MM.1S (cell line): Measurements from ENCODE around the gene ZNF775.

Experiments
- EZH2 ChIP-seq: fragments of 300-600 bp; sonication (generic); optimal IDR thresholded peaks from 2 replicates; pipeline ENCODE3; 2017; ENCODE audit warnings: low read depth, mild to moderate bottlenecking, antibody characterized with exemption, low read length, mixed read lengths
- TF ChIP-seq, protein P1 (sequence below): fragments of 300-600 bp; sonication (generic); IDR thresholded peaks from 2 replicates; pipeline ENCODE4 v1.5.1; 2016; ENCODE audit warnings: antibody characterized with exemption, low read length, mixed read lengths

GRCh38 chr7:150370612-150371071, 8.5 kb upstream of the ZNF775 start:
- TF ChIP-seq, protein P1, sequence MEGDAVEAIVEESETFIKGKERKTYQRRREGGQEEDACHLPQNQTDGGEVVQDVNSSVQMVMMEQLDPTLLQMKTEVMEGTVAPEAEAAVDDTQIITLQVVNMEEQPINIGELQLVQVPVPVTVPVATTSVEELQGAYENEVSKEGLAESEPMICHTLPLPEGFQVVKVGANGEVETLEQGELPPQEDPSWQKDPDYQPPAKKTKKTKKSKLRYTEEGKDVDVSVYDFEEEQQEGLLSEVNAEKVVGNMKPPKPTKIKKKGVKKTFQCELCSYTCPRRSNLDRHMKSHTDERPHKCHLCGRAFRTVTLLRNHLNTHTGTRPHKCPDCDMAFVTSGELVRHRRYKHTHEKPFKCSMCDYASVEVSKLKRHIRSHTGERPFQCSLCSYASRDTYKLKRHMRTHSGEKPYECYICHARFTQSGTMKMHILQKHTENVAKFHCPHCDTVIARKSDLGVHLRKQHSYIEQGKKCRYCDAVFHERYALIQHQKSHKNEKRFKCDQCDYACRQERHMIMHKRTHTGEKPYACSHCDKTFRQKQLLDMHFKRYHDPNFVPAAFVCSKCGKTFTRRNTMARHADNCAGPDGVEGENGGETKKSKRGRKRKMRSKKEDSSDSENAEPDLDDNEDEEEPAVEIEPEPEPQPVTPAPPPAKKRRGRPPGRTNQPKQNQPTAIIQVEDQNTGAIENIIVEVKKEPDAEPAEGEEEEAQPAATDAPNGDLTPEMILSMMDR, result no peak
- no peak for TF ChIP-seq EZH2
